ENCODE results near the gene ISM2.

The ISM2 gene

DNA sequence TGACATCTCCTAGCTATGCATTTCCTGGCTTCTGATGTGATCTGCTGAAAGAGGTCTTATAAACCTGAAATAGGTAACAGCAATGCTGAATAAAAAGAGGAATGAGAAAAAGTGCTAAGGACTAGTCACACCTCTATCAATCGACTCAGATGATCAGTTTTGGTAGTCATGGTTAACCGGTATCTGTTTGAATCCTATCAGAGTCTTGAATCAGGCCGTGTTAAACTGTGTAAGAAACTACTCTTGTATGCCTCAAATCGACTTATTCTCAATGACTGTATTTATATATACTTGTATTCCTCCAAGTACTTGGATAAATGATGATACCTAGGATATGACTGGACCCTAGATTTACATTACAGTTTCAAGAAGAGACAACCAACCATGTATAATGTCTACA, 10.8 kb upstream of the ISM2 start:
- H3K4me3 ChIP-seq (ENCODE audit: low read depth, low read length) = no peak overlapping the region
- H3K36me3 ChIP-seq (replicated peaks) = peaks cover 24% of the 10 kb centered on the region
- no peak for DNase-seq
- in situ Hi-C loops (cut with HindIII; ENCODE audit: low pct_ligation_motif_present, low sequenced_read_pairs) = no loop called here
- TF ChIP-seq, protein P1, sequence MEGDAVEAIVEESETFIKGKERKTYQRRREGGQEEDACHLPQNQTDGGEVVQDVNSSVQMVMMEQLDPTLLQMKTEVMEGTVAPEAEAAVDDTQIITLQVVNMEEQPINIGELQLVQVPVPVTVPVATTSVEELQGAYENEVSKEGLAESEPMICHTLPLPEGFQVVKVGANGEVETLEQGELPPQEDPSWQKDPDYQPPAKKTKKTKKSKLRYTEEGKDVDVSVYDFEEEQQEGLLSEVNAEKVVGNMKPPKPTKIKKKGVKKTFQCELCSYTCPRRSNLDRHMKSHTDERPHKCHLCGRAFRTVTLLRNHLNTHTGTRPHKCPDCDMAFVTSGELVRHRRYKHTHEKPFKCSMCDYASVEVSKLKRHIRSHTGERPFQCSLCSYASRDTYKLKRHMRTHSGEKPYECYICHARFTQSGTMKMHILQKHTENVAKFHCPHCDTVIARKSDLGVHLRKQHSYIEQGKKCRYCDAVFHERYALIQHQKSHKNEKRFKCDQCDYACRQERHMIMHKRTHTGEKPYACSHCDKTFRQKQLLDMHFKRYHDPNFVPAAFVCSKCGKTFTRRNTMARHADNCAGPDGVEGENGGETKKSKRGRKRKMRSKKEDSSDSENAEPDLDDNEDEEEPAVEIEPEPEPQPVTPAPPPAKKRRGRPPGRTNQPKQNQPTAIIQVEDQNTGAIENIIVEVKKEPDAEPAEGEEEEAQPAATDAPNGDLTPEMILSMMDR (IDR thresholded peaks at IDR 0.05; ENCODE audit: low read depth, low read length, missing control alignments) = no peak
- H3K27me3 ChIP-seq (replicated peaks) = no peaks in the 10 kb centered on the region
- no peak overlapping the region for H3K27ac ChIP-seq

DNA sequence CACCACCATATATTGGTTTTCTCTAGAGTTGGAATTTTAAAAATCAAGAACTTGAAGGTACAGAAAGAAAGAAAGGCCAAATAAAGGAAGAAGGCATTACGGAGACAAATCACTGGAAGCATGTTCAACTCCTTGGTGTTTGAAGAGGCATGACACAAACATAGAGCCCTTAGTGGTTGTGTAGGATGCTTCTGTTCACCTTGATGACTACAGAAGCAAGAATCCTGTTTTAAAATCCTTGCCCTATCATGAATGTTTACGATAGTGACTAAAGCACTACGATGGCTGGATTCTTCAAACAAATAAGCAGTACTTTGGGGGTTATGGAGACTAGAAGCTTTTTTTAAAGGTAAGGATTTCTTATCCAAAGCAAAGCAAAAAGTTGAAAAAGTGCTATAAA, 10.3 kb upstream of the ISM2 start:
- Histone ChIP-seq H3K36me3 (replicated peaks) (peaks cover 22% of the 10 kb centered on the region), H3K27me3 (replicated peaks) (no peaks in the 10 kb centered on the region), H3K4me3 (ENCODE audit: low read depth, low read length) (no peak overlapping the region), H3K27ac (no peak overlapping the region)
- in situ Hi-C loops (cut with HindIII; ENCODE audit: low pct_ligation_motif_present, low sequenced_read_pairs) = no loop called here
- DNase-seq = no peak
- TF ChIP-seq, protein P1 (IDR thresholded peaks at IDR 0.05; ENCODE audit: low read depth, low read length, missing control alignments) = no peak

DNA sequence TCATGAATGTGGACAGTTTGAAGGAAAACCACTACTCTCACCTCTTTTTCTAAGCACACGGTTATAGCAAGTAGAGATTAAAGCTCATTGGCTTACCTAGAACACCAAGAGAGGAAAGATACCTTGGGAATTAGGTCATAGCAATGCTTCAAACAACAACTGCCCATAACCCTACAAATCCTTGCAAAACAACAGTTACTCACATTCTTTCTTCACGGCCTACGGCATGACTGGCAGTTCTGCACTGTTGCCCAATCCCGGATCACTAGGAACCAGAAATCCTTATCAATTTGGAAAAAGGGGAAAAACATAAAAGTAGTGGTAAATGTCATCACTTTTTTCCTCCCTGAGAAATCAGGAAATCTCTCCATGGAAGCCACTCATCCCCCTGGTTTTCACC, 9.6 kb upstream of the ISM2 start:
- H3K4me3 ChIP-seq (ENCODE audit: low read depth, low read length) = no peak overlapping the region
- in situ Hi-C loops (cut with HindIII; ENCODE audit: low pct_ligation_motif_present, low sequenced_read_pairs) = no loop called here
- H3K27ac ChIP-seq = peak overlapping the region; percentile 38
- peaks cover 22% of the 10 kb centered on the region for H3K36me3 ChIP-seq (replicated peaks)
- DNase-seq = peak; percentile 64
- TF ChIP-seq, protein P1 (IDR thresholded peaks at IDR 0.05; ENCODE audit: low read depth, low read length, missing control alignments) = no peak
- no peaks in the 10 kb centered on the region for H3K27me3 ChIP-seq (replicated peaks)

DNA sequence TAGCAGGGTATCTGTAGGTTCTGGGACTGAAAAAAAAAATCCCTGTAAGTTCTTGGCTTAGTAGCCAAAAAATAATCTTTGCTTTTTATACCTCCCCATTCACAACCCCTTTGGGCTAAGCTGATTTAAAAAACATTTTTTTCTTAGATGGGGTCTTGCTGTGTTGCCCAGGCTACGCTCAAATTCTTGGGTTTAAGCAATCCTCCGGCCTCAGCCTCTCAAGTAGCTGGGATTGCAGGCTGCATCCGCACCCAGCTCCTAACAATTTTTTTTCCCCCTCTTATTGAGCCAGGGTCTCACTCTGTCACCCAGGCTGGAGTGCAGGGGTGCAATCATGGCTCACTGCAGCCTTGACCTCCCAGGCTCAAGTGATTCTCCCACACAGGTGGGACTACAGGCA, 9.1 kb upstream of the ISM2 start:
- Histone ChIP-seq H3K4me3 (ENCODE audit: low read depth, low read length) (no peak overlapping the region), H3K36me3 (replicated peaks) (peaks cover 22% of the 10 kb centered on the region), H3K27me3 (replicated peaks) (no peaks in the 10 kb centered on the region), H3K27ac (peak overlapping the region; percentile 38)
- DNase-seq = no peak
- in situ Hi-C loops (cut with HindIII; ENCODE audit: low pct_ligation_motif_present, low sequenced_read_pairs) = no loop called here
- TF ChIP-seq, protein P1 (IDR thresholded peaks at IDR 0.05; ENCODE audit: low read depth, low read length, missing control alignments) = no peak

DNA sequence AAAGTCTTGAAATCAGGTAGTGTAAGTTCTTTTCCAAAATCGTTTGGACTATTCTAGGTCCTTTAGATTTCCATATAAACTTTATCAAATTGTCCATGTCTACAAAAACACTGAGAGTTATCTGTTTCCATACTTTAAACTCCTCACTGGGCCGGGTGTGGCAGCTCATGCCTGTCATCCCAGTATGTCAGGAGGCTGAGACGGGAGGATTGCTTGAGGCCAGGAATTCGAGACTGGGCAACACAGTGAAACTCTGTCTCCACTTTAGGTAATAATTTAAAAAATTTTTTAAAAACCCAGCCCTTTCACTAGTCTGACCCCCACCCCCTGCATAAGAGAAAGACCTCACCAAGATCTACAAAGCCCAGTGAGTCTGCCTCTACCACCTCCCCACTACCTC, 6.4 kb upstream of the ISM2 start:
- TF ChIP-seq, protein P1 (IDR thresholded peaks at IDR 0.05; ENCODE audit: low read depth, low read length, missing control alignments) = no peak
- Histone ChIP-seq H3K27ac (no peak overlapping the region), H3K27me3 (replicated peaks) (peaks cover under 1% of the 10 kb centered on the region), H3K4me3 (ENCODE audit: low read depth, low read length) (no peak overlapping the region), H3K36me3 (replicated peaks) (peaks cover 7% of the 10 kb centered on the region)
- in situ Hi-C loops (cut with HindIII; ENCODE audit: low pct_ligation_motif_present, low sequenced_read_pairs) = no loop called here
- no peak for DNase-seq

DNA sequence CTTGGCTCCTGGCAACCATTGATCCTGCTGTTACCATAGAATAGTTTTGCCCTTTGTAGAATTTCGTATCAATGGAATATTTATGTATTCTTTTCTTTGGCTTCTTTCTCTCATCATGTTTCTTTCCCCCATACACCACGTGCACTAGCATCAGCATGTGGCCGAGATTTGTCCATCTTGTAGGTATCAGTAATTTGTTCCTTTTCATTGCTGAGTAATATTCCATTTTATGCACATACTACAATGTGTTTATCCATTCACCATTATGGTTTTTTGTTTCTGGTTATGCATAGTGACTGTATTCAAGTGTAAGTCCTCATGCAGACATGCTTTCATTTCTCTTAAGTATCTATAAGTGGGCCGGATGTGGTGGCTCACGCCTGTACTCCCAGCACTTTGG, 4.5 kb upstream of the ISM2 start:
- H3K27me3 ChIP-seq (replicated peaks) = peaks cover 19% of the 10 kb centered on the region
- TF ChIP-seq, protein P1 (IDR thresholded peaks at IDR 0.05; ENCODE audit: low read depth, low read length, missing control alignments) = no peak
- peaks cover 6% of the 10 kb centered on the region for H3K36me3 ChIP-seq (replicated peaks)
- H3K4me3 ChIP-seq (ENCODE audit: low read depth, low read length) = no peak overlapping the region
- no peak overlapping the region for H3K27ac ChIP-seq
- DNase-seq = no peak
- in situ Hi-C loops (cut with HindIII; ENCODE audit: low pct_ligation_motif_present, low sequenced_read_pairs) = no loop called here
